Measurements from ENCODE around the gene RAB43.

DNA sequence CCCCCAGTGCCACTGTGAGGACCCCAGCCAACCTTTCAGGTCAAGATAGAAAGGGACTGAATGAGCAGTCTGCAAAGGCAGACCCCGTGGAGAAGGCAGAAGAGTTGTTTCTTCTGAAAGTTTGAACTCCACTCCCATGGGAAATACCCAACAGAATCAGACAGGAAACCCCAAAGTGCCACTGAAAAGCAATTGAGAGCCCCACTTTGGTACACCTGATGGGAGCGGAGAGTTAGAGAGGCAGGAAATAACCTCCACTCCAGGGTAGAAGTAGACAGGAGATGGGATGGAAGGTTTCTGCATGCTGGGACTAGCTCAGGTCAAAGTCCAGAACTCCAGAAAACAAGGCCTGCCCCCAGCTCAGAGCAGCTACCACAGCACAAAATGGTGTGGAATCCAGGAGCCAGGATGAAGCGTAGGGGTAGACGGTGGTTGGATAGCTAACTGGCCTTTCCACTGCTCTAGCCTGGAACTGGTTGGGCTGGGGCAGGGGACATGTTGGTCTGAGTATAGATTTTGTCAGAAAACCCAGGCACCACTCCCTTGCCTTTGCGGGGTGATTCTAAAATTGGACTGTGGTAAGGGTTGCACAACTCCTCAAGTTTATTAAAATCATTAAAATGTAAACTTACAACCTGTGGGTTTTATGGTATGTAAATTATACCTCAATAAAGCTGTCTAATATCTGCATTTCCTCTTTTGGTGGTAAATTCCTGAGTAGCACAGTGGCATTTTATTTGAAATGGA lies 1.9 kb upstream of the RAB43 start:
- no peak for TF ChIP-seq POLR2AphosphoS5 (IDR thresholded peaks at IDR 0.05; ENCODE audit: low read depth, low read length)
- TF ChIP-seq SIN3A (IDR thresholded peaks at IDR 0.05; ENCODE audit: borderline replicate concordance, insufficient read depth, low read length) = no peak
- no peak for TF ChIP-seq TAF1 (IDR thresholded peaks at IDR 0.05; ENCODE audit: borderline replicate concordance, insufficient read depth, low read length)
- TF ChIP-seq, protein P1, sequence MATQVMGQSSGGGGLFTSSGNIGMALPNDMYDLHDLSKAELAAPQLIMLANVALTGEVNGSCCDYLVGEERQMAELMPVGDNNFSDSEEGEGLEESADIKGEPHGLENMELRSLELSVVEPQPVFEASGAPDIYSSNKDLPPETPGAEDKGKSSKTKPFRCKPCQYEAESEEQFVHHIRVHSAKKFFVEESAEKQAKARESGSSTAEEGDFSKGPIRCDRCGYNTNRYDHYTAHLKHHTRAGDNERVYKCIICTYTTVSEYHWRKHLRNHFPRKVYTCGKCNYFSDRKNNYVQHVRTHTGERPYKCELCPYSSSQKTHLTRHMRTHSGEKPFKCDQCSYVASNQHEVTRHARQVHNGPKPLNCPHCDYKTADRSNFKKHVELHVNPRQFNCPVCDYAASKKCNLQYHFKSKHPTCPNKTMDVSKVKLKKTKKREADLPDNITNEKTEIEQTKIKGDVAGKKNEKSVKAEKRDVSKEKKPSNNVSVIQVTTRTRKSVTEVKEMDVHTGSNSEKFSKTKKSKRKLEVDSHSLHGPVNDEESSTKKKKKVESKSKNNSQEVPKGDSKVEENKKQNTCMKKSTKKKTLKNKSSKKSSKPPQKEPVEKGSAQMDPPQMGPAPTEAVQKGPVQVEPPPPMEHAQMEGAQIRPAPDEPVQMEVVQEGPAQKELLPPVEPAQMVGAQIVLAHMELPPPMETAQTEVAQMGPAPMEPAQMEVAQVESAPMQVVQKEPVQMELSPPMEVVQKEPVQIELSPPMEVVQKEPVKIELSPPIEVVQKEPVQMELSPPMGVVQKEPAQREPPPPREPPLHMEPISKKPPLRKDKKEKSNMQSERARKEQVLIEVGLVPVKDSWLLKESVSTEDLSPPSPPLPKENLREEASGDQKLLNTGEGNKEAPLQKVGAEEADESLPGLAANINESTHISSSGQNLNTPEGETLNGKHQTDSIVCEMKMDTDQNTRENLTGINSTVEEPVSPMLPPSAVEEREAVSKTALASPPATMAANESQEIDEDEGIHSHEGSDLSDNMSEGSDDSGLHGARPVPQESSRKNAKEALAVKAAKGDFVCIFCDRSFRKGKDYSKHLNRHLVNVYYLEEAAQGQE (IDR thresholded peaks at IDR 0.05; ENCODE audit: insufficient read depth in 1 of 2, low read depth in 2 of 2, low read length in 2 of 2) = no peak

Measured in PFSK-1 (cell line).